C1 segment of cervical spinal cord (tissue), 14 donors: ENCODE data around the gene VPS37B.
"Not testable (repeated sequence)": the region's sequence is repeated elsewhere in the genome, so short reads cannot be mapped to it uniquely, and the experiment has no call there.

Source experiments
- DNase-seq, 14 donors: peaks; one replicate each; lab custom pipeline; 2025; lab: John Stamatoyannopoulos, UW

The VPS37B gene

GRCh38 chr12:122884091-122884826 lies 11.7 kb downstream of the VPS37B start:
- DNase-seq: no peak

GRCh38 chr12:122882908-122883558 lies 12.9 kb downstream of the VPS37B start:
- DNase-seq: no peak

GRCh38 chr12:122880668-122881067 lies 15.3 kb downstream of the VPS37B start:
- DNase-seq: peak in 8 of 14 donors; percentile 15 to 49 (median 40)

GRCh38 chr12:122880155-122880667 lies 15.7 kb downstream of the VPS37B start:
- no peak for DNase-seq

- DNase-seq: no peak
Observed at GRCh38 chr12:122878780-122879612, 16.9 kb downstream of the VPS37B start.

- DNase-seq: no peak
Observed at GRCh38 chr12:122876731-122877130, 19.2 kb downstream of the VPS37B start.

- not testable (repeated sequence) for DNase-seq
Observed at GRCh38 chr12:122876281-122876680, 19.6 kb downstream of the VPS37B start.

GRCh38 chr12:122875590-122876220 lies 20.2 kb downstream of the VPS37B start:
- peak in 2 of 14 donors; percentile 17 to 24 for DNase-seq

GRCh38 chr12:122874081-122874480 lies 21.8 kb downstream of the VPS37B start:
- DNase-seq: no peak

- DNase-seq: no peak
Observed at GRCh38 chr12:122873540-122873939, 22.4 kb downstream of the VPS37B start.

- DNase-seq: no peak
Observed at GRCh38 chr12:122872815-122873361, 23.0 kb downstream of the VPS37B start.

- DNase-seq: peak in 7 of 14 donors; percentile 43 to 75 (median 57)
Observed at GRCh38 chr12:122871851-122872780, 23.8 kb downstream of the VPS37B start.

- DNase-seq: peak in 9 of 14 donors; percentile 29 to 76 (median 46)
Observed at GRCh38 chr12:122870867-122871664, 24.9 kb downstream of the VPS37B start.

- no peak for DNase-seq
Observed at GRCh38 chr12:122870163-122870842, 25.6 kb downstream of the VPS37B start.

GRCh38 chr12:122869207-122869973 lies 26.5 kb downstream of the VPS37B start:
- no peak for DNase-seq

GRCh38 chr12:122868471-122869177 lies 27.3 kb downstream of the VPS37B start:
- no peak for DNase-seq
